GM23338 (cell line): ENCODE data around the gene SLU7. TPM values are rescaled to one million over a fixed set of nuclear protein-coding genes. Genes with fewer than 3 reads are reported as not detected.

Experiments
- ATAC-seq: fragments of 200-7000 bp; cut with Tn5 transposase; 3 replicates; pipeline ENCODE4 v1.9.1; 2020
- DNase-seq: peaks from one replicate; pipeline ENCODE4 v3.0.0-alpha.2; 2015; ENCODE audit warnings: low spot score
- H2AFZ ChIP-seq: fragments of 200-600 bp; sonication (generic); 2 replicates; pipeline ENCODE4 v1.8.0; 2016; ENCODE audit warnings: antibody characterized with exemption, mild to moderate bottlenecking, moderate library complexity
- H3F3A ChIP-seq: fragments of 200-600 bp; sonication (generic); replicated peaks from 2 replicates; pipeline ENCODE4 v1.8.0; 2017; ENCODE audit warnings: antibody characterized with exemption, mixed run types, low read depth
- H3K27ac ChIP-seq: fragments of 200-600 bp; sonication (generic); 2 replicates; pipeline ENCODE4 v1.6.1; 2016; ENCODE audit warnings: low read depth
- H3K27me3 ChIP-seq: fragments of 200-600 bp; sonication (generic); 2 replicates; pipeline ENCODE4 v1.8.0; 2016; ENCODE audit warnings: mild to moderate bottlenecking, mixed run types, moderate library complexity; ENCODE audit not compliant: insufficient read depth
- H3K36me3 ChIP-seq: fragments of 200-600 bp; sonication (generic); 2 replicates; pipeline ENCODE4 v1.8.0; 2016; ENCODE audit warnings: mild to moderate bottlenecking; ENCODE audit not compliant: insufficient read depth
- H3K4me1 ChIP-seq: fragments of 200-600 bp; sonication (generic); 2 replicates; pipeline ENCODE4 v1.8.0; 2016; ENCODE audit warnings: mild to moderate bottlenecking, moderate library complexity; ENCODE audit not compliant: insufficient read depth
- H3K4me2 ChIP-seq: fragments of 200-600 bp; sonication (generic); 2 replicates; pipeline ENCODE4 v1.7.1; 2017; ENCODE audit warnings: mixed run types
- H3K4me3 ChIP-seq: fragments of 200-600 bp; sonication (generic); 2 replicates; pipeline ENCODE4 v1.6.1; 2016; ENCODE audit warnings: mixed run types
- H3K79me2 ChIP-seq: fragments of 200-600 bp; sonication (generic); replicated peaks from 2 replicates; pipeline ENCODE4 v1.8.0; 2017; ENCODE audit warnings: mild to moderate bottlenecking; ENCODE audit not compliant: insufficient read depth
- H3K9me2 ChIP-seq: fragments of 200-600 bp; sonication (generic); 2 replicates; pipeline ENCODE4 v1.8.0; 2017; ENCODE audit not compliant: insufficient read depth
- H4K20me1 ChIP-seq: fragments of 200-600 bp; sonication (generic); replicated peaks from 2 replicates; pipeline ENCODE4 v1.8.0; 2017; ENCODE audit warnings: mild to moderate bottlenecking; ENCODE audit not compliant: insufficient read depth
- H3K27ac Mint-ChIP-seq: 2 replicates; pipeline ENCODE4 v1.8.0; 2020; ENCODE audit warnings: inconsistent platforms, mild to moderate bottlenecking, moderate library complexity, mixed read lengths
- H3K27me3 Mint-ChIP-seq: 3 replicates; pipeline ENCODE4 v1.8.0; 2022; ENCODE audit warnings: low read depth, mild to moderate bottlenecking, moderate library complexity, mixed read lengths, inconsistent platforms; ENCODE audit not compliant: insufficient read depth, poor library complexity
- H3K36me3 Mint-ChIP-seq: 3 replicates; pipeline ENCODE4 v1.8.0; 2021; ENCODE audit warnings: low read depth, mild to moderate bottlenecking, inconsistent platforms, moderate library complexity, mixed read lengths
- H3K4me1 Mint-ChIP-seq: 3 replicates; pipeline ENCODE4 v1.8.0; 2020; ENCODE audit warnings: mild to moderate bottlenecking, inconsistent platforms, mixed read lengths
- H3K4me3 Mint-ChIP-seq: 3 replicates; pipeline ENCODE4 v1.8.0; 2021; ENCODE audit warnings: moderate library complexity, mild to moderate bottlenecking, inconsistent platforms, mixed read lengths
- H3K9me3 Mint-ChIP-seq: 3 replicates; pipeline ENCODE4 v1.8.0; 2020; ENCODE audit warnings: moderate library complexity, mild to moderate bottlenecking, inconsistent platforms, mixed read lengths
- CREB1 ChIP-seq: fragments of 250-450 bp; sonication (Bioruptor Pico); IDR thresholded peaks from 2 replicates; pipeline ENCODE4 v1.5.0; 2020; ENCODE audit warnings: low read depth, mild to moderate bottlenecking, moderate library complexity
- ETS1 ChIP-seq: IDR thresholded peaks from 2 replicates; pipeline ENCODE4 v1.6.1; 2016; ENCODE audit warnings: antibody characterized with exemption
- EZH2 ChIP-seq: fragments of 200-600 bp; sonication (generic); IDR thresholded peaks from one replicate; pipeline ENCODE4 v1.8.0; 2017; ENCODE audit warnings: antibody characterized with exemption, mild to moderate bottlenecking, low read depth; ENCODE audit not compliant: unreplicated experiment
- EZH2phosphoT487 ChIP-seq: fragments of 200-600 bp; sonication (generic); IDR thresholded peaks from one replicate; pipeline ENCODE4 v1.8.1; 2018; ENCODE audit warnings: antibody characterized with exemption; ENCODE audit not compliant: unreplicated experiment
- JUNB ChIP-seq: IDR thresholded peaks from one replicate; pipeline ENCODE4 v1.6.1; 2016; ENCODE audit warnings: antibody characterized with exemption; ENCODE audit not compliant: unreplicated experiment
- POLR2AphosphoS5 ChIP-seq: IDR thresholded peaks from 2 replicates; pipeline ENCODE4 v1.6.1; 2016; ENCODE audit warnings: antibody characterized with exemption, low read depth
- STAT1 ChIP-seq: IDR thresholded peaks from one replicate; pipeline ENCODE4 v1.6.1; 2016; ENCODE audit warnings: antibody characterized with exemption; ENCODE audit not compliant: unreplicated experiment
- ZNF114 ChIP-seq: fragments of 250-450 bp; sonication (Bioruptor Pico); IDR thresholded peaks from 2 replicates; pipeline ENCODE4 v1.5.0; 2020; ENCODE audit warnings: mild to moderate bottlenecking, moderate library complexity
- ZNF462 ChIP-seq: fragments of 250-450 bp; sonication (Bioruptor Pico); IDR thresholded peaks from 2 replicates; pipeline ENCODE4 v1.5.0; 2020; ENCODE audit warnings: mild to moderate bottlenecking, moderate library complexity
- polyA plus RNA-seq: library from polyadenylated mRNA; unstranded; fragments of >200 nt; fragmentation: Nextera tagmentation; extraction: Ambion mirVana; gene quantifications from 2 replicates; pipeline ENCODE4 v1.2.1, GENCODE V29; 2016
- total RNA-seq: library from RNA; depleted of rRNA; stranded (reverse); fragments of >200 nt; shearing (Covaris generic); gene quantifications from 2 replicates; pipeline ENCODE4 v1.2.3, GENCODE V29; 2014

SLU7 gene
- total and polyA plus RNA-seq, 2 experiments from 2014 or later: 27.0 to 47.5 TPM

- TF ChIP-seq ZNF462 (no peak), JUNB (no peak), ZNF114 (CRISPR knock-in tag) (no peak)
Measured at GRCh38 chr5:160379511-160379910, 39.4 kb downstream of the SLU7 start (continued).

GRCh38 chr5:160378330-160378729 lies 40.6 kb downstream of the SLU7 start:
- no peaks in the 10 kb centered on the region for H3K9me3 Mint-ChIP-seq
- no peaks in the 10 kb centered on the region for H3K27me3 Mint-ChIP-seq
- H3K27ac Mint-ChIP-seq: no peak overlapping the region
- H3K4me1 Mint-ChIP-seq: peaks cover 11% of the 10 kb centered on the region; the same call in 2 of the 3 replicates
- H3K27ac ChIP-seq: no peak overlapping the region
- H3K4me2 ChIP-seq: no peak overlapping the region
- H3K4me1 ChIP-seq: peaks cover 3% of the 10 kb centered on the region; the same call in 1 of the 2 replicates
- no peaks in the 10 kb centered on the region for H3F3A ChIP-seq
- no peaks in the 10 kb centered on the region for H3K79me2 ChIP-seq
- no peaks in the 10 kb centered on the region for H4K20me1 ChIP-seq
- no peak overlapping the region for H3K4me3 Mint-ChIP-seq
- no peak overlapping the region for H3K4me3 ChIP-seq
- no peak overlapping the region for H2AFZ ChIP-seq
- no peaks in the 10 kb centered on the region for H3K36me3 Mint-ChIP-seq
- no peaks in the 10 kb centered on the region for H3K27me3 ChIP-seq
- H3K9me2 ChIP-seq: no peaks in the 10 kb centered on the region
- no peaks in the 10 kb centered on the region for H3K36me3 ChIP-seq
- DNase-seq (no peak), ATAC-seq (no peak)
- TF ChIP-seq POLR2AphosphoS5 (no peak), ZNF462 (no peak), CREB1 (no peak), EZH2 (no peak), STAT1 (no peak), EZH2phosphoT487 (no peak), ZNF114 (CRISPR knock-in tag) (no peak), ETS1 (no peak)
